H9 (cell line): ENCODE measurements around the gene PPARG. TPM values are rescaled to one million over a fixed set of nuclear protein-coding genes. Genes with fewer than 3 reads are reported as not detected.

Source experiments
- DNase-seq: peaks from one replicate; pipeline ENCODE4 v3.0.0-alpha.2; 2017
- H2AFZ ChIP-seq: one replicate; pipeline ENCODE4 v1.6.1; 2013; ENCODE audit warnings: mild to moderate bottlenecking, low read length, control low read depth, moderate library complexity
- H2AK5ac ChIP-seq: 2 replicates; pipeline ENCODE4 v1.6.1; 2013; ENCODE audit warnings: low read length, control low read depth, mixed read lengths; ENCODE audit not compliant: insufficient read length
- H2BK120ac ChIP-seq: one replicate; pipeline ENCODE4 v1.6.1; 2013; ENCODE audit warnings: low read depth, mild to moderate bottlenecking, low read length, control low read depth, inconsistent platforms; ENCODE audit not compliant: poor library complexity, severe bottlenecking
- H2BK12ac ChIP-seq: 2 replicates; pipeline ENCODE4 v1.6.1; 2013; ENCODE audit warnings: low read length, control low read depth, mixed read lengths, low read depth; ENCODE audit not compliant: insufficient read length
- H2BK15ac ChIP-seq: 2 replicates; pipeline ENCODE4 v1.6.1; 2013; ENCODE audit warnings: low read depth, low read length, control low read depth
- H2BK20ac ChIP-seq: one replicate; pipeline ENCODE4 v1.6.1; 2013; ENCODE audit warnings: low read depth, mild to moderate bottlenecking, low read length, control low read depth, inconsistent platforms; ENCODE audit not compliant: poor library complexity, severe bottlenecking
- H2BK5ac ChIP-seq: 2 replicates; pipeline ENCODE4 v1.6.1; 2013; ENCODE audit warnings: low read length, control low read depth, mixed read lengths; ENCODE audit not compliant: insufficient read length
- H3K14ac ChIP-seq: 2 replicates; pipeline ENCODE4 v1.6.1; 2013; ENCODE audit warnings: low read length, control low read depth; ENCODE audit not compliant: insufficient read depth
- H3K18ac ChIP-seq: 2 replicates; pipeline ENCODE4 v1.6.1; 2013; ENCODE audit warnings: low read depth, mild to moderate bottlenecking, mixed read lengths, low read length, control low read depth; ENCODE audit not compliant: insufficient read length
- H3K23ac ChIP-seq: 2 replicates; pipeline ENCODE4 v1.6.1; 2013; ENCODE audit warnings: low read length, control low read depth, mixed read lengths, low read depth; ENCODE audit not compliant: insufficient read length
- H3K23me2 ChIP-seq: 2 replicates; pipeline ENCODE4 v1.6.1; 2013; ENCODE audit warnings: low read depth, mild to moderate bottlenecking, mixed read lengths, low read length, control low read depth; ENCODE audit not compliant: insufficient read length, poor library complexity, severe bottlenecking
- H3K27ac ChIP-seq: 2 replicates; pipeline ENCODE4 v1.5.1; 2013; ENCODE audit warnings: low read length, control low read depth, mixed read lengths, low read depth; ENCODE audit not compliant: insufficient read length
- H3K27me3 ChIP-seq: 2 replicates; pipeline ENCODE4 v1.6.1; 2013; ENCODE audit warnings: low read length, control low read depth, inconsistent platforms; ENCODE audit not compliant: insufficient read depth
- H3K4ac ChIP-seq: 2 replicates; pipeline ENCODE4 v1.6.1; 2013; ENCODE audit warnings: low read depth, mild to moderate bottlenecking, control low read depth, inconsistent platforms, low read length, moderate library complexity
- H3K4me1 ChIP-seq: 2 replicates; pipeline ENCODE4 v1.6.1; 2013; ENCODE audit warnings: low read length, control low read depth, inconsistent platforms; ENCODE audit not compliant: insufficient read depth
- H3K4me2 ChIP-seq: 2 replicates; pipeline ENCODE4 v1.6.1; 2013; ENCODE audit warnings: low read length, control low read depth, mixed read lengths; ENCODE audit not compliant: insufficient read length, insufficient read depth
- H3K56ac ChIP-seq: 2 replicates; pipeline ENCODE4 v1.6.1; 2013; ENCODE audit warnings: low read depth, mild to moderate bottlenecking, mixed read lengths, low read length, control low read depth; ENCODE audit not compliant: insufficient read length
- H3K79me1 ChIP-seq: 2 replicates; pipeline ENCODE4 v1.6.1; 2013; ENCODE audit warnings: low read depth, mild to moderate bottlenecking, moderate library complexity, low read length, control low read depth, inconsistent platforms; ENCODE audit not compliant: insufficient read depth, poor library complexity, severe bottlenecking
- H3K79me2 ChIP-seq: 2 replicates; pipeline ENCODE4 v1.6.1; 2013; ENCODE audit warnings: low read length, control low read depth, inconsistent platforms; ENCODE audit not compliant: insufficient read depth
- H3K9ac ChIP-seq: 2 replicates; pipeline ENCODE4 v1.6.1; 2013; ENCODE audit warnings: low read length, control low read depth, mixed read lengths; ENCODE audit not compliant: insufficient read length; ENCODE audit errors: extremely low read depth
- H3K9me3 ChIP-seq: one replicate; pipeline ENCODE4 v1.6.1; 2013; ENCODE audit warnings: low read depth, low read length, inconsistent platforms; ENCODE audit not compliant: control insufficient read depth
- H3T11ph ChIP-seq: one replicate; pipeline ENCODE4 v1.6.1; 2013; ENCODE audit warnings: mild to moderate bottlenecking, low read length, control low read depth, inconsistent platforms
- H4K20me1 ChIP-seq: one replicate; pipeline ENCODE4 v1.6.1; 2013; ENCODE audit not compliant: control insufficient read depth, insufficient read length, insufficient read depth
- H4K5ac ChIP-seq: 2 replicates; pipeline ENCODE4 v1.6.1; 2013; ENCODE audit warnings: low read depth, mild to moderate bottlenecking, mixed read lengths, low read length, control low read depth; ENCODE audit not compliant: insufficient read length
- H4K8ac ChIP-seq: replicated peaks from 2 replicates; pipeline ENCODE4 v1.6.1; 2013; ENCODE audit warnings: low read length, control low read depth, mixed read lengths, low read depth; ENCODE audit not compliant: insufficient read length
- H4K91ac ChIP-seq: 2 replicates; pipeline ENCODE4 v1.6.1; 2013; ENCODE audit warnings: low read depth, mild to moderate bottlenecking, moderate library complexity, mixed read lengths, low read length, control low read depth; ENCODE audit not compliant: insufficient read length
- H3K27ac Mint-ChIP-seq, 3 experiments: 2 replicates in 2 of 3; 3 replicates in 1 of 3; pipeline ENCODE4 v1.8.0; 2020 to 2021; ENCODE audit warnings: mixed read lengths in 3 of 3, mild to moderate bottlenecking in 1 of 3, moderate library complexity in 1 of 3
- H3K27me3 Mint-ChIP-seq: 2 replicates; pipeline ENCODE4 v1.8.0; 2021; ENCODE audit warnings: low read depth, mild to moderate bottlenecking, moderate library complexity, mixed read lengths
- H3K36me3 Mint-ChIP-seq, 3 experiments: 2 replicates in 2 of 3; 3 replicates in 1 of 3; pipeline ENCODE4 v1.8.0; 2020 to 2021; ENCODE audit warnings: low read depth in 3 of 3, mixed read lengths in 3 of 3; ENCODE audit not compliant: insufficient read depth in 1 of 3
- H3K4me1 Mint-ChIP-seq, 2 experiments: 2 replicates each; pipeline ENCODE4 v1.8.0; 2020; ENCODE audit warnings: mixed read lengths in 2 of 2
- H3K4me3 Mint-ChIP-seq, 2 experiments: 2 replicates in 1 of 2; 3 replicates in 1 of 2; pipeline ENCODE4 v1.8.0; 2020 to 2021; ENCODE audit warnings: mild to moderate bottlenecking in 2 of 2, mixed read lengths in 2 of 2, moderate library complexity in 1 of 2
- H3K9me3 Mint-ChIP-seq, 2 experiments: 2 replicates in 1 of 2; 3 replicates in 1 of 2; pipeline ENCODE4 v1.8.0; 2020; ENCODE audit warnings: mild to moderate bottlenecking in 2 of 2, mixed read lengths in 2 of 2, moderate library complexity in 1 of 2
- CTCF ChIP-seq: fragments of 200-600 bp; sonication (generic); conservative IDR thresholded peaks from 3 replicates; pipeline ENCODE4 v1.8.0; 2021; ENCODE audit warnings: antibody characterized with exemption, mild to moderate bottlenecking
- WGBS: extraction: QIAGEN DNeasy Blood & Tissue Kit; methylation state at CpG from one replicate; pipeline ENCODE4 v1.1.7; 2013; ENCODE audit warnings: missing lambda C conversion rate, low lambda C conversion rate, mixed read lengths; ENCODE audit not compliant: insufficient read length; ENCODE audit errors: extremely low coverage; 5-methylcytosine and 5-hydroxymethylcytosine counted together
- long read RNA-seq: library from polyadenylated mRNA; unstranded; transcript quantifications from one replicate; pipeline ENCODE4 v2.0.0, GENCODE V29; 2020
- total RNA-seq: library from RNA; stranded (reverse); gene quantifications from 2 replicates; pipeline ENCODE4 v1.2.1, GENCODE V29; 2021

Gene PPARG
- 0.42 TPM in 1 of 2 replicates, not detected in the other for total RNA-seq
- long read RNA-seq, result 0 reads

GRCh38 chr3:12288182-12289129 is at the start of gene PPARG:
Gene PPARG (plus strand): TSS chr3:12289070. CDS start chr3:12379712, 90,642 bp downstream.
- Histone ChIP-seq H4K8ac (no peak within 1 kb of the TSS), H4K20me1 (no peaks in the 10 kb centered on the region), H3K79me1 (no peaks in the 10 kb centered on the region), H3K79me2 (no peaks in the 10 kb centered on the region), H2BK120ac (no peak within 1 kb of the TSS), H2BK12ac (no peak within 1 kb of the TSS), H3K14ac (no peak within 1 kb of the TSS), H2BK20ac (no peak within 1 kb of the TSS), H3K23ac (no peak within 1 kb of the TSS), H3K4ac (no peak within 1 kb of the TSS), H4K91ac (no peak within 1 kb of the TSS), H3K23me2 (peaks cover 10% of the 10 kb centered on the region), H3K56ac (no peak within 1 kb of the TSS), H3K18ac (no peak within 1 kb of the TSS), H3K4me2 (peak within 1 kb of the TSS; percentile 48), H3K9ac (no peak within 1 kb of the TSS), H2AK5ac (no peak within 1 kb of the TSS), H3T11ph (no peak within 1 kb of the TSS), H3K9me3 (no peaks in the 10 kb centered on the region), H4K5ac (no peak within 1 kb of the TSS), H2BK5ac (no peak within 1 kb of the TSS), H3K27ac (no peak within 1 kb of the TSS), H3K4me1 (no peaks in the 10 kb centered on the region), H2AFZ (no peak within 1 kb of the TSS), H2BK15ac (no peak within 1 kb of the TSS), H3K27me3 (peaks cover 18% of the 10 kb centered on the region)
- H3K36me3 Mint-ChIP-seq, result no peaks in the 10 kb centered on the region; a peak in 1 of 7 replicates
- peak within 1 kb of the TSS; percentile 63 to 85 for H3K4me3 Mint-ChIP-seq
- no peak for TF ChIP-seq CTCF
- no CpG with 5 or more reads among the region's 87 CpGs for WGBS
- peaks cover 0 to 3% of the 10 kb centered on the region in 2 experiments; a peak in 2 of 5 replicates for H3K9me3 Mint-ChIP-seq
- no peak within 1 kb of the TSS for H3K27ac Mint-ChIP-seq
- peaks cover 91% of the 10 kb centered on the region for H3K27me3 Mint-ChIP-seq
- H3K4me1 Mint-ChIP-seq, result peaks cover 0 to under 1% of the 10 kb centered on the region in 2 experiments; a peak in 1 of 4 replicates
- DNase-seq, result peak; percentile 63
